Cardiac fibroblast (primary cell): ENCODE measurements around the gene ZNFX1.
"Not testable (repeated sequence)": the region's sequence is repeated elsewhere in the genome, so short reads cannot be mapped to it uniquely, and the experiment has no call there.

ENCODE experiments used
- DNase-seq, 2 donors: peaks; one replicate each; pipeline versions ENCODE4 v3.0.0 to v3.0.0-alpha.2; 2010; ENCODE audit warnings: low read depth in 2 of 2
- H3K4me3 ChIP-seq, 2 donors: replicated peaks in 1 of 2; 1 replicate in 1 of 2; 2 replicates in 1 of 2; pipeline ENCODE4 v1.5.1; 2011; ENCODE audit warnings: low read depth in 2 of 2, low read length in 2 of 2, mild to moderate bottlenecking in 2 of 2, moderate library complexity in 1 of 2
- CTCF ChIP-seq: IDR thresholded peaks from one replicate; pipeline ENCODE4 v1.5.1; 2011; ENCODE audit warnings: low read depth, mild to moderate bottlenecking, low read length, inconsistent platforms

Gene ZNFX1

GRCh38 chr20:49318430-49319207 lies 40.8 kb upstream of the ZNFX1 start:
- TF ChIP-seq CTCF = no peak
- H3K4me3 ChIP-seq = peak overlapping the region; percentile 25 to 33
- DNase-seq = no peak

GRCh38 chr20:49318091-49318429 lies 40.2 kb upstream of the ZNFX1 start:
- DNase-seq = no peak
- H3K4me3 ChIP-seq = no peak overlapping the region
- TF ChIP-seq CTCF = no peak

GRCh38 chr20:49316704-49317103 lies 38.8 kb upstream of the ZNFX1 start:
- no peak for TF ChIP-seq CTCF
- DNase-seq = no peak
- H3K4me3 ChIP-seq = no peak overlapping the region

GRCh38 chr20:49315580-49315979 lies 37.7 kb upstream of the ZNFX1 start:
- no peak for TF ChIP-seq CTCF
- no peak for DNase-seq
- no peak overlapping the region for H3K4me3 ChIP-seq

- H3K4me3 ChIP-seq, DNase-seq: not testable (repeated sequence)
Observed at GRCh38 chr20:49314052-49314451, 36.2 kb upstream of the ZNFX1 start.

- H3K4me3 ChIP-seq = no peak overlapping the region
- no peak for TF ChIP-seq CTCF
- DNase-seq = no peak
Observed at GRCh38 chr20:49313283-49313682, 35.4 kb upstream of the ZNFX1 start.

GRCh38 chr20:49312661-49313060 lies 34.8 kb upstream of the ZNFX1 start:
- no peak for DNase-seq
- no peak overlapping the region for H3K4me3 ChIP-seq
- no peak for TF ChIP-seq CTCF
